HG02798 (cell line): ENCODE results near the gene SEC14L2.

Experiments used
- ATAC-seq: cut with Tn5 transposase; IDR thresholded peaks from one replicate; pipeline ENCODE4 v1.9.1; 2021; ENCODE audit warnings: mild to moderate bottlenecking; ENCODE audit not compliant: unreplicated experiment, poor library complexity

SEC14L2 gene

GRCh38 chr22:30396871-30397655 is at the start of gene SEC14L2:
TSS of gene SEC14L2 (plus strand) at chr22:30397018. CDS start at chr22:30397117, 99 bp downstream.
- ATAC-seq = no peak

GRCh38 chr22:30347255-30347892 is 49.4 kb upstream of the SEC14L2 start:
- ATAC-seq = no peak

GRCh38 chr22:30348404-30348803 is 48.4 kb upstream of the SEC14L2 start:
- ATAC-seq = no peak

GRCh38 chr22:30348809-30349208 is 48.0 kb upstream of the SEC14L2 start:
- ATAC-seq = no peak

- ATAC-seq = no peak
Measured at GRCh38 chr22:30351226-30351625, 45.6 kb upstream of the SEC14L2 start.

GRCh38 chr22:30354644-30355043 is 42.2 kb upstream of the SEC14L2 start:
- ATAC-seq = no peak

- peak; percentile 94 for ATAC-seq
Measured at GRCh38 chr22:30356449-30357235, 40.2 kb upstream of the SEC14L2 start, which contains the start of the genes CCDC157 and SF3A1. TSS of gene CCDC157 (plus strand) at chr22:30357007. CDS start at chr22:30366001, 8,994 bp downstream. TSS of gene SF3A1 (minus strand) at chr22:30356894. CDS start at chr22:30356792, 102 bp downstream.

GRCh38 chr22:30357236-30357570 is 39.6 kb upstream of the SEC14L2 start:
- ATAC-seq = no peak

GRCh38 chr22:30357650-30358215 is 39.1 kb upstream of the SEC14L2 start:
- ATAC-seq = no peak

- ATAC-seq = no peak
Measured at GRCh38 chr22:30358541-30358940, 38.3 kb upstream of the SEC14L2 start.

- no peak for ATAC-seq
Measured at GRCh38 chr22:30361916-30362650, 34.7 kb upstream of the SEC14L2 start.

GRCh38 chr22:30362651-30363281 is 34.1 kb upstream of the SEC14L2 start:
- no peak for ATAC-seq

GRCh38 chr22:30365891-30366290 is 30.9 kb upstream of the SEC14L2 start:
- no peak for ATAC-seq

GRCh38 chr22:30368420-30368819 is 28.4 kb upstream of the SEC14L2 start:
- ATAC-seq = no peak

- no peak for ATAC-seq
Measured at GRCh38 chr22:30370641-30371230, 26.1 kb upstream of the SEC14L2 start.

- no peak for ATAC-seq
Measured at GRCh38 chr22:30371321-30371720, 25.5 kb upstream of the SEC14L2 start.

- ATAC-seq = no peak
Measured at GRCh38 chr22:30371981-30372380, 24.8 kb upstream of the SEC14L2 start.

- no peak for ATAC-seq
Measured at GRCh38 chr22:30372915-30373314, 23.9 kb upstream of the SEC14L2 start.
